Hepatocyte (in vitro differentiated cells): ENCODE measurements around the gene CSMD2.

Source experiments
- EZH2 ChIP-seq: fragments of 200-600 bp; sonication (generic); IDR thresholded peaks from 2 replicates; pipeline ENCODE4 v1.6.1; 2016; ENCODE audit warnings: antibody characterized with exemption, mild to moderate bottlenecking, borderline replicate concordance
- EZH2phosphoT487 ChIP-seq: fragments of 200-600 bp; sonication (generic); IDR thresholded peaks from one replicate; pipeline ENCODE4 v1.6.1; 2018; ENCODE audit warnings: antibody characterized with exemption, mild to moderate bottlenecking, low read depth, moderate library complexity; ENCODE audit not compliant: unreplicated experiment, severe bottlenecking

GRCh38 chr1:33724348-33724747, 440.7 kb downstream of the CSMD2 start:
- TF ChIP-seq EZH2phosphoT487 (no peak), EZH2 (no peak)
